ENCODE data around the gene CDC73. TPM values are rescaled to one million over a fixed set of nuclear protein-coding genes. Genes with fewer than 3 reads are reported as not detected.

CDC73 gene
- total and polyA plus RNA-seq, 2 donors (not counting 3 experiments of a cell fraction or from before 2014, with no cell fraction given) = 9.9 to 55.8 TPM

DNA sequence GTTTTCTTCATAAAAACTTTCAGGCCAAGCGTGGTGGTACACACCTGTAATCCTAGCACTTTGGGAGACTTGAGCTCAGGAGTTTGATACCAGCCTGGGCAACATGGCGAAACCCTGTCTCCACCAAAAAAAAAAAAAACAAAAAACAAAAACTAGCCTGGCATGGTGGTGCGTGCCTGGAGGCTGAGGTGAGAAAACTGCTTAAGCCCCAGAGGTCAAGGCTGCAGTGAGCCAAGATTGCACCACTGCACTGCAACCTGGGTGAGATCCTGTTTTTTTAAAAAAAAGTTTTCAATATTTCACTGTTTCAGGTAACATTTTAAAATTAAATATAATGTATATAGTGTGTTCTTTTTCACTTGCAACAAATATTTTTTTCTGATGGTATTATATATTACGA is 78.1 kb downstream of the CDC73 start:
- no TSS peak for BruUV-seq (replicated peaks)
- no peaks in the 10 kb centered on the region for H3K9me3 ChIP-seq (replicated peaks; ENCODE audit: control insufficient read depth, insufficient read depth, low read length)
- H3K4me3 ChIP-seq (replicated peaks in 1 of 3; ENCODE audit: insufficient read depth in 1 of 3, low read depth in 1 of 3, low read length in 3 of 3) = no peak overlapping the region
- FAIRE-seq (no peak), DNase-seq (ENCODE audit: low read depth, low spot score) (no peak)
- H3K27me3 ChIP-seq (ENCODE audit: control insufficient read depth in 2 of 2, insufficient read depth in 2 of 2, low read length in 2 of 2) = no peaks in the 10 kb centered on the region
- H3K9me1 ChIP-seq (replicated peaks; ENCODE audit: control insufficient read depth, extremely low read depth, insufficient read depth, low read length) = peaks cover 2% of the 10 kb centered on the region
- no peaks in the 10 kb centered on the region for H3K36me3 ChIP-seq (ENCODE audit: control insufficient read depth in 2 of 2, extremely low read depth in 1 of 2, insufficient read depth in 2 of 2, low read length in 2 of 2)
- no peaks in the 10 kb centered on the region for H3K4me1 ChIP-seq (ENCODE audit: control insufficient read depth, extremely low read depth, insufficient read depth, low read length)
- CTCF ChIA-PET = interaction anchor here (2.1 kb wide), 1 partner anchor 14 kb away, joined by 6 read pairs; the partner anchor contains the start of gene B3GALT2
- dilution Hi-C loops (cut with MboI; ENCODE audit: extremely low pct_ligation_motif_present, low sequenced_read_pairs) (no loop called here), intact Hi-C loops (cut with micrococcal nuclease) (no loop called here)
- POLR2A ChIA-PET = no interaction called here
- H2AFZ ChIP-seq (ENCODE audit: low read depth, low read length) = no peak overlapping the region
- no peak for TF ChIP-seq EZH2 (IDR thresholded peaks at IDR 0.05; ENCODE audit: borderline replicate concordance, low read depth, low read length, severe bottlenecking)
- TF ChIP-seq POLR2A (IDR thresholded peaks at IDR 0.05; ENCODE audit: low read depth, low read length) = no peak
- TF ChIP-seq JUN (IDR thresholded peaks at IDR 0.05; ENCODE audit: borderline replicate concordance, insufficient read depth, insufficient read length, low read depth) = no peak
- TF ChIP-seq GATA2 (IDR thresholded peaks at IDR 0.05; ENCODE audit: insufficient read depth, insufficient read length, low read depth, low read length) = no peak
- no peak for TF ChIP-seq POLR2AphosphoS5 (IDR thresholded peaks at IDR 0.05; ENCODE audit: insufficient read depth, low read depth, low read length)
- TF ChIP-seq MYC (IDR thresholded peaks at IDR 0.05; ENCODE audit: low read depth, low read length) = no peak
- TF ChIP-seq FOS (IDR thresholded peaks at IDR 0.05; ENCODE audit: borderline replicate concordance, insufficient read depth, low read length) = no peak
- TF ChIP-seq, protein P1, sequence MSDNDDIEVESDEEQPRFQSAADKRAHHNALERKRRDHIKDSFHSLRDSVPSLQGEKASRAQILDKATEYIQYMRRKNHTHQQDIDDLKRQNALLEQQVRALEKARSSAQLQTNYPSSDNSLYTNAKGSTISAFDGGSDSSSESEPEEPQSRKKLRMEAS (IDR thresholded peaks at IDR 0.05; ENCODE audit: insufficient read depth, insufficient read length) = no peak
- TF ChIP-seq, protein P2, sequence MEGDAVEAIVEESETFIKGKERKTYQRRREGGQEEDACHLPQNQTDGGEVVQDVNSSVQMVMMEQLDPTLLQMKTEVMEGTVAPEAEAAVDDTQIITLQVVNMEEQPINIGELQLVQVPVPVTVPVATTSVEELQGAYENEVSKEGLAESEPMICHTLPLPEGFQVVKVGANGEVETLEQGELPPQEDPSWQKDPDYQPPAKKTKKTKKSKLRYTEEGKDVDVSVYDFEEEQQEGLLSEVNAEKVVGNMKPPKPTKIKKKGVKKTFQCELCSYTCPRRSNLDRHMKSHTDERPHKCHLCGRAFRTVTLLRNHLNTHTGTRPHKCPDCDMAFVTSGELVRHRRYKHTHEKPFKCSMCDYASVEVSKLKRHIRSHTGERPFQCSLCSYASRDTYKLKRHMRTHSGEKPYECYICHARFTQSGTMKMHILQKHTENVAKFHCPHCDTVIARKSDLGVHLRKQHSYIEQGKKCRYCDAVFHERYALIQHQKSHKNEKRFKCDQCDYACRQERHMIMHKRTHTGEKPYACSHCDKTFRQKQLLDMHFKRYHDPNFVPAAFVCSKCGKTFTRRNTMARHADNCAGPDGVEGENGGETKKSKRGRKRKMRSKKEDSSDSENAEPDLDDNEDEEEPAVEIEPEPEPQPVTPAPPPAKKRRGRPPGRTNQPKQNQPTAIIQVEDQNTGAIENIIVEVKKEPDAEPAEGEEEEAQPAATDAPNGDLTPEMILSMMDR (IDR thresholded peaks at IDR 0.05; ENCODE audit: extremely low read depth in 1 of 2, insufficient read depth in 1 of 2, low read depth in 1 of 2, low read length in 2 of 2) = no peak
- H3K4me2 ChIP-seq (ENCODE audit: insufficient read depth, low read length) = no peak overlapping the region
- no peak overlapping the region for H3K9ac ChIP-seq (replicated peaks; ENCODE audit: extremely low read depth, insufficient read depth, low read length)
- peaks cover 7% of the 10 kb centered on the region for H4K20me1 ChIP-seq (replicated peaks; ENCODE audit: control insufficient read depth, extremely low read depth, insufficient read depth, low read length)
- H3K79me2 ChIP-seq (ENCODE audit: control insufficient read depth, insufficient read depth, low read length) = peaks cover 26% of the 10 kb centered on the region
- H3K27ac ChIP-seq (ENCODE audit: insufficient read depth, low read depth, low read length) = no peak overlapping the region
